Pancreas (tissue), 10 donors: ENCODE data around the gene RBM26. TPM values are rescaled to one million over a fixed set of nuclear protein-coding genes. Genes with fewer than 3 reads are reported as not detected.
A peak's percentile ranks its signal among the peaks of the same experiment; 100 is the strongest.

Experiments used
- ATAC-seq, 4 donors: fragments of 200-7000 bp; cut with Tn5 transposase; one replicate each; pipeline versions ENCODE4 v1.8.0 to v1.9.1; 2020; ENCODE audit warnings: mild to moderate bottlenecking in 4 of 4, moderate library complexity in 4 of 4
- DNase-seq, 6 donors: peaks; one replicate each; pipeline ENCODE4 v3.0.0-alpha.2; 2020
- FAIRE-seq: peaks from 2 replicates; lab custom pipeline; 2012; peaks lifted over from hg19 to GRCh38; lab: Jason Lieb, UNC
- H3K27ac ChIP-seq, 4 donors: fragments of 200-600 bp; sonication (generic); 1 replicate in 3 of 4; 2 replicates in 1 of 4; pipeline versions ENCODE4 v1.5.0 to v1.8.0; 2020
- H3K27me3 ChIP-seq, 4 donors: fragments of 200-600 bp; one replicate each; pipeline ENCODE4 v1.8.0; 2021
- H3K36me3 ChIP-seq, 3 donors: fragments of 200-600 bp; sonication (generic) in 1 of 3; one replicate each; pipeline versions ENCODE4 v1.5.0 to v1.8.0; 2020 to 2021
- H3K4me1 ChIP-seq, 3 donors: fragments of 200-600 bp; one replicate each; pipeline ENCODE4 v1.8.0; 2021
- H3K4me3 ChIP-seq, 4 donors: fragments of 200-600 bp; sonication (generic) in 2 of 4; one replicate each; pipeline versions ENCODE4 v1.5.0 to v1.8.0; 2020 to 2021
- H3K9me3 ChIP-seq, 4 donors: fragments of 200-600 bp; one replicate each; pipeline ENCODE4 v1.8.0; 2021
- WGBS, 2 donors: extraction: QIAGEN DNeasy Blood & Tissue Kit; methylation state at CpG; one replicate each; pipeline ENCODE4 v1.1.7; 2013; 5-methylcytosine and 5-hydroxymethylcytosine counted together
- intact Hi-C, 3 donors: fragments of 100-400 bp; cut with DNase I; formaldehyde crosslinking; loops; one replicate each; pipeline versions ENCODE4 v1.11.1 to v1.14.2; 2022
- polyA plus RNA-seq, 2 donors: library from polyadenylated mRNA; stranded (reverse); fragments of 200-250 nt; gene quantifications; one replicate each; pipeline ENCODE4 v1.2.3, GENCODE V29; 2013
- total RNA-seq, 6 donors: library from RNA; stranded (reverse); fragmentation: NEBNext Ultra II Directional in 4 of 6; extraction: Animal tissue kit (Norgen Biotek cat#: 25700) in 4 of 6; gene quantifications; one replicate each; pipeline versions ENCODE4 v1.2.1 to v1.2.4, GENCODE V29; 2021 to 2023
- TF ChIP-seq, protein P1 (sequence below), 4 donors: fragments of 200-600 bp; sonication (generic) in 3 of 4; IDR thresholded peaks; one replicate each; pipeline versions ENCODE4 v1.5.0 to v1.8.0; 2021; ENCODE audit warnings: antibody characterized with exemption in 4 of 4
- donor health status: healthy with polysubstance abuse.
- donor health status: DM: no; HTN: no; CAD: no; lungs with moderate emphysema.
- donor health status: DM: no; HTN: no; CAD: no.
- donor health status: control.
- donor health status: control.
- donor health status: Bipolar disorder and iron deficiency.
- donor health status: DM: yes; HTN: yes; CAD: no.
- donor health status: DM: no; HTN: no; CAD: no.
- donor health status: DM: no; HTN: no; CAD: no.
- donor health status: DM: yes; HTN: yes; CAD: no.

The RBM26 gene
- total and polyA plus RNA-seq, 8 donors, result 11.7 to 25.1 (median 18.3) TPM

- H3K36me3 ChIP-seq, result peaks cover 0 to 18% (median 12%) of the 10 kb centered on the region in 3 donors
Observed at GRCh38 chr13:79380997-79381396, 25.1 kb downstream of the RBM26 start.

DNA sequence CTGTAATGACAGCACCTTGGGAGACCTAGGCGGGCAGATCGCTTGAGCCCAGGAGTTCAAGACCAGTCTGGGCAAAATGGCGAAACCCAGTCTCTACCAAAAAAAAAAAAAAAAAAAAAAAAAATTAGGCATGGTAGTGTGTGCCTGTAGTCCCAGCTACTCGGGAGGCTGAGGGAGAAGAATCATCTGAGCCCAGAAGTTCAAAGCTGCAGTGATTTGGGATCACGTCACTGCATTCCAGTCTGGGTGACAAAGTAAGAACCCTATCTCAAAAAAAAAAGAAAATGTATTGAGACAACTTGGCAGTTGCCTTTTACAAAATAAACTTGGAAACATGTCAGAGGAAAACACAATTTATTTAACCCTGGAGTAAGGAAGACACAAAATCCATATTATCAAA lies 26.8 kb downstream of the RBM26 start:
- DNase-seq (no peak), FAIRE-seq (no peak), ATAC-seq (peak in 2 of 4 donors; percentile 35 to 60)
- Histone ChIP-seq H3K27ac (no peak overlapping the region), H3K4me1 (peaks cover 0 to 16% (median 15%) of the 10 kb centered on the region in 3 donors), H3K36me3 (peaks cover 0 to 25% (median 12%) of the 10 kb centered on the region in 3 donors), H3K9me3 (no peaks in the 10 kb centered on the region), H3K27me3 (no peaks in the 10 kb centered on the region), H3K4me3 (no peak overlapping the region)
- intact Hi-C loops, result no loop called here
- 70 to 76% methylated on average over 5 of the region's 5 CpGs for WGBS, 2 donors
- TF ChIP-seq, protein P1, sequence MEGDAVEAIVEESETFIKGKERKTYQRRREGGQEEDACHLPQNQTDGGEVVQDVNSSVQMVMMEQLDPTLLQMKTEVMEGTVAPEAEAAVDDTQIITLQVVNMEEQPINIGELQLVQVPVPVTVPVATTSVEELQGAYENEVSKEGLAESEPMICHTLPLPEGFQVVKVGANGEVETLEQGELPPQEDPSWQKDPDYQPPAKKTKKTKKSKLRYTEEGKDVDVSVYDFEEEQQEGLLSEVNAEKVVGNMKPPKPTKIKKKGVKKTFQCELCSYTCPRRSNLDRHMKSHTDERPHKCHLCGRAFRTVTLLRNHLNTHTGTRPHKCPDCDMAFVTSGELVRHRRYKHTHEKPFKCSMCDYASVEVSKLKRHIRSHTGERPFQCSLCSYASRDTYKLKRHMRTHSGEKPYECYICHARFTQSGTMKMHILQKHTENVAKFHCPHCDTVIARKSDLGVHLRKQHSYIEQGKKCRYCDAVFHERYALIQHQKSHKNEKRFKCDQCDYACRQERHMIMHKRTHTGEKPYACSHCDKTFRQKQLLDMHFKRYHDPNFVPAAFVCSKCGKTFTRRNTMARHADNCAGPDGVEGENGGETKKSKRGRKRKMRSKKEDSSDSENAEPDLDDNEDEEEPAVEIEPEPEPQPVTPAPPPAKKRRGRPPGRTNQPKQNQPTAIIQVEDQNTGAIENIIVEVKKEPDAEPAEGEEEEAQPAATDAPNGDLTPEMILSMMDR (IDR thresholded peaks at IDR 0.05), result no peak

More at GRCh38 chr13:79380997-79381396, 25.1 kb downstream of the RBM26 start:
- DNase-seq, result no peak
- ATAC-seq, result peak in 3 of 4 donors; percentile 26 to 52 (median 49)
- H3K9me3 ChIP-seq, result no peaks in the 10 kb centered on the region
- WGBS, 2 donors, result 10 to 15% methylated on average over 1 of the region's 1 CpG
- no peak overlapping the region for H3K27ac ChIP-seq
- FAIRE-seq, result no peak
- TF ChIP-seq, protein P1 (IDR thresholded peaks at IDR 0.05), result no peak
- H3K4me1 ChIP-seq, result peaks cover 4 to 24% (median 17%) of the 10 kb centered on the region in 3 donors
- no peak overlapping the region for H3K4me3 ChIP-seq
- no peaks in the 10 kb centered on the region for H3K27me3 ChIP-seq
- intact Hi-C loops, result no loop called here

- 69 to 81% methylated on average over 3 of the region's 3 CpGs for WGBS, 2 donors
- H3K9me3 ChIP-seq, result no peaks in the 10 kb centered on the region
- peaks cover 0 to 16% (median 10%) of the 10 kb centered on the region in 3 donors for H3K4me1 ChIP-seq
- DNase-seq (no peak), FAIRE-seq (no peak), ATAC-seq (peak in 1 of 4 donors; percentile 22)
- no peaks in the 10 kb centered on the region for H3K27me3 ChIP-seq
- peaks cover 0 to 25% (median 12%) of the 10 kb centered on the region in 3 donors for H3K36me3 ChIP-seq
- TF ChIP-seq, protein P1 (IDR thresholded peaks at IDR 0.05), result no peak
- no peak overlapping the region for H3K27ac ChIP-seq
- H3K4me3 ChIP-seq, result no peak overlapping the region
- intact Hi-C loops, result no loop called here
Observed at GRCh38 chr13:79376843-79377242, 29.2 kb downstream of the RBM26 start.

GRCh38 chr13:79374578-79374977 lies 31.5 kb downstream of the RBM26 start:
- H3K4me3 ChIP-seq, result no peak overlapping the region
- H3K9me3 ChIP-seq, result no peaks in the 10 kb centered on the region
- ATAC-seq, result no peak
- peaks cover 2 to 36% (median 19%) of the 10 kb centered on the region in 3 donors for H3K36me3 ChIP-seq
- no peaks in the 10 kb centered on the region for H3K4me1 ChIP-seq
- no peak overlapping the region for H3K27ac ChIP-seq
- DNase-seq, result no peak
- H3K27me3 ChIP-seq, result no peaks in the 10 kb centered on the region
- 85 to 90% methylated on average over 6 of the region's 6 CpGs for WGBS, 2 donors
- FAIRE-seq, result no peak
- TF ChIP-seq, protein P1 (IDR thresholded peaks at IDR 0.05), result no peak
- intact Hi-C loops, result no loop called here

- TF ChIP-seq, protein P1 (IDR thresholded peaks at IDR 0.05), result no peak
- no peaks in the 10 kb centered on the region for H3K4me1 ChIP-seq
- intact Hi-C loops, result no loop called here
- ATAC-seq, result no peak
- no peak overlapping the region for H3K27ac ChIP-seq
- no peak for DNase-seq
- H3K27me3 ChIP-seq, result no peaks in the 10 kb centered on the region
- 84 to 90% methylated on average over 4 of the region's 4 CpGs for WGBS, 2 donors
- H3K36me3 ChIP-seq, result peaks cover 2 to 38% (median 19%) of the 10 kb centered on the region in 3 donors
- no peak overlapping the region for H3K4me3 ChIP-seq
- no peak for FAIRE-seq
- no peaks in the 10 kb centered on the region for H3K9me3 ChIP-seq
Observed at GRCh38 chr13:79373916-79374315, 32.1 kb downstream of the RBM26 start.
